PFSK-1 (cell line): ENCODE measurements around the gene BPI.

Experiments used
- FOXP2 ChIP-seq: optimal IDR thresholded peaks from 2 replicates; pipeline ENCODE3; 2011; ENCODE audit warnings: borderline replicate concordance, control low read depth, inconsistent platforms; ENCODE audit not compliant: insufficient read depth; ENCODE audit errors: extremely low read length, extremely low read depth
- POLR2AphosphoS5 ChIP-seq: IDR thresholded peaks from 2 replicates; pipeline ENCODE4 v1.6.1; 2012; ENCODE audit warnings: low read depth, mild to moderate bottlenecking, control low read depth, low read length, moderate library complexity
- REST ChIP-seq, 2 experiments: IDR thresholded peaks; 2 replicates each; pipeline versions ENCODE4 v1.6.1 to v1.8.0; 2011 to 2012; ENCODE audit warnings: low read depth in 2 of 2, low read length in 2 of 2, control low read depth in 1 of 2, inconsistent platforms in 1 of 2, mild to moderate bottlenecking in 1 of 2, moderate library complexity in 1 of 2; ENCODE audit not compliant: insufficient read depth in 1 of 2
- SIN3A ChIP-seq: IDR thresholded peaks from 2 replicates; pipeline ENCODE4 v1.6.1; 2012; ENCODE audit warnings: mild to moderate bottlenecking, low read length, moderate library complexity, borderline replicate concordance; ENCODE audit not compliant: insufficient read depth
- TAF1 ChIP-seq: IDR thresholded peaks from 2 replicates; pipeline ENCODE4 v1.6.1; 2012; ENCODE audit warnings: low read length, control low read depth, borderline replicate concordance; ENCODE audit not compliant: insufficient read depth

The BPI gene

DNA sequence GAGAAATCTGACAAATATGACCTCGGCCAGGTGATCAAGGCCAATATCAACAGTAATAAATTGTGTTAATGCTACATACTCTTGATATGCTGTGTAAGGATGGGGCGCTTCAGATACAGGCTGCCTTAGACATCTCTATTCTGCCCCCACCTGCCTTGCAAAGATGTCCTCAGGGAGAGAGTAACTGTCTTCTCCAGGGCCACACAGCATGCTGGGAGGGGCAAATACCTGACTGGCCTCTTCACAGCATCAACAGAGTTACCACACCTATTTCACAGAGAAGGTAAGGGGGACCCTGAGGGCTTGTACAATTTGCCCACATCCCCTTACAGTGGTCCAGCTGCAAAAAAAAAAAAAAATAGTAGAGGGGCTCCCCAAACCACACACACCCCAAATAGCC lies 26.3 kb upstream of the BPI start:
- TF ChIP-seq SIN3A (no peak), REST (IDR thresholded peaks at IDR 0.05; ENCODE audit: insufficient read depth in 1 of 2, low read depth in 2 of 2, low read length in 2 of 2) (no peak), TAF1 (no peak), FOXP2 (no peak), POLR2AphosphoS5 (no peak)

GRCh38 chr20:38278131-38278530 lies 25.8 kb upstream of the BPI start:
- TF ChIP-seq SIN3A = no peak
- TF ChIP-seq TAF1 = no peak
- TF ChIP-seq REST (IDR thresholded peaks at IDR 0.05; ENCODE audit: insufficient read depth in 1 of 2, low read depth in 2 of 2, low read length in 2 of 2) = no peak
- no peak for TF ChIP-seq POLR2AphosphoS5
- TF ChIP-seq FOXP2 = no peak

DNA sequence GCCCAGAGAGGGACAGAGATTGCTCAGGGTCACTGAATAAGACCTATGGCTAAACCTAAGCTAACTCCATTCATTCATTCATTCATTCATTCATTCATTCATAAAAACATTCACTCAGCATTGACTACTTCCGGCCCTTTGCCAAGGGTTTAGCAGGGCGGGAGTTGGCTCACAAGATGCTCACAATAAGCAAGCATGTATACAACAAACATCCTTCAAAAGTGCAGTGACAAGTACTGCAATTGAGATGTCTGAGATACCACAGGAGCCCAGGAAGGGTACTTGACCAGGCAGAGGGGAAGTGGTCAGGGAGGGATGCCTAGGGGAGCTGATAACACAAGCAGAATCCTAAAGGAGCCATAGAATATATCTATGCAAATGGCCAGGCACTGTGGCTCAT lies 25.2 kb upstream of the BPI start:
- TF ChIP-seq REST (IDR thresholded peaks at IDR 0.05; ENCODE audit: insufficient read depth in 1 of 2, low read depth in 2 of 2, low read length in 2 of 2) = no peak
- TF ChIP-seq FOXP2 = no peak
- TF ChIP-seq SIN3A = no peak
- no peak for TF ChIP-seq TAF1
- no peak for TF ChIP-seq POLR2AphosphoS5

DNA sequence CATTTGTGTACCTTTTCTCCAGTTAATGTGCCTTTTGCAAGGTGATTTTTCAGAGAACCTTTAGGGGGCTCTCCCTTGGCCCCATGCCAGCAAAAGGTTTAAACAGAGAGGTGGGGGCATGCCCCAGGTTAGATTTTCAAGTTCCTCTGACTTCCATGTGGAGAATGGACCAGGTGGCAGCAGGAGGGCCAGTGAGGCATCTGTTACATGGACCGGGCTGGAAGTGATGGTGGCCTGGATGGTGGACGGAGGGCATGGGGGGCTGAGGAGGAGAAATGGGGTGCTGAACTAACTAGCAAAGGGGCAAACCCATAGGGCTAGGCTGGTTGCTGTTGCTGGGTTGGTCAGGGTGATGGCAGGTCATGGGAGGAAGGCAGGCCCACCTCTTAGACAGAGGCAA lies 20.7 kb upstream of the BPI start:
- TF ChIP-seq SIN3A (no peak), TAF1 (no peak), REST (IDR thresholded peaks at IDR 0.05; ENCODE audit: insufficient read depth in 1 of 2, low read depth in 2 of 2, low read length in 2 of 2) (no peak), POLR2AphosphoS5 (no peak), FOXP2 (no peak)

DNA sequence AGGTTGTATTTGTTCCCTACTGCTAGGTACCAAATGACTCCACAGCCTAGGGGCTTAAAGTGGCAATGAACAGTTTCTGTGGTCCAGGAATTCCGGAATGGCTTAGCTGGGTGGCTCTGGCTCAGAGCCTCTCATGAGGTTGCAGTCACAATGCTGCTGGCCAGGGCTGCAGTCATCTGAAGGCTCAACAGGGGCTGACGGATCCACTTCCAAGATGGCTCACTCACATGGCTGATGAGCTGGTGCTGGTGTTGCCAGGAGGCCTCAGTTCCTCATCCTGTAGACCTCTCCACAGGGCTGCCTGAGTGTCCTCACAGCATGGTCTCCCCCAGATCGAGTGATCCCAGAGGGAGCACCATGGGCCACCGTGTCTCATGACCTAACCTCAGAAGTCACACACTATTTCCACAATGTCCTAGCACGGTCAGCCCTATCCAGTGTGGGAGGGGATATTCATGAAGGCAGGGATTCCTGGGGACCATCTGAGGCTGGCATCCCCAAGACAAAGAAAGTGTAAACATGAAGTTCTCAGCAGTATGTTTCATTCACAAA lies 19.0 kb upstream of the BPI start:
- TF ChIP-seq SIN3A = 0 out of 2 replicates have a peak, but pooled peaks have one; percentile 10
- TF ChIP-seq POLR2AphosphoS5 = 0 out of 2 replicates have a peak, but pooled peaks have one; percentile 48
- TF ChIP-seq FOXP2 = no peak
- no peak for TF ChIP-seq REST (IDR thresholded peaks at IDR 0.05; ENCODE audit: insufficient read depth in 1 of 2, low read depth in 2 of 2, low read length in 2 of 2)
- TF ChIP-seq TAF1 = no peak
